ENCODE data around the gene KRTAP2-1. TPM values are rescaled to one million over a fixed set of nuclear protein-coding genes. Genes with fewer than 3 reads are reported as not detected.
"Not testable (repeated sequence)": the region's sequence is repeated elsewhere in the genome, so short reads cannot be mapped to it uniquely, and the experiment has no call there.

The KRTAP2-1 gene
- polyA plus RNA-seq, 4 donors = not detected

DNA sequence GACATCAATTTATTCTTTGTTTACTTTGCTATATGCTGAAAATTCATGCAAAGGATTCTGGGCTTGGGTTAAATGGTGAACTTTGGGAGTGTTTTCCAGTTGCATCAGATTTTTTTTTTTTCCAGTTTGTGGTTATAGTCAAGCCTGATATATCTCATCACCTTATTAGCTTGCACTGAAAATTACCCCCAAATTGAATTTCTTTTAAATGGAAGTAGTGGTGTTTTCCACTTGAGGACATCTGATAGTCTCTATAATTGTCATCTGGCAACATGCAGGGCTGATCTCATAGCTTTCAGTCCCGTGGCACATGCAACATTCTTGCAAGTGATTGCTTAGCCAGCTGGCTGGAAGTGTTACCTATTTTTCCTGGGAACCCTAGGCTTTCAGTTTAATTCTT is 33.5 kb downstream of the KRTAP2-1 start:
- no peak for DNase-seq (ENCODE audit: low read depth in 4 of 4, low spot score in 2 of 4)

- no peak for DNase-seq (ENCODE audit: low read depth in 4 of 4, low spot score in 2 of 4)
These were observed 33.9 kb downstream of the KRTAP2-1 start for GRCh38 chr17:41013181-41013580.

DNA sequence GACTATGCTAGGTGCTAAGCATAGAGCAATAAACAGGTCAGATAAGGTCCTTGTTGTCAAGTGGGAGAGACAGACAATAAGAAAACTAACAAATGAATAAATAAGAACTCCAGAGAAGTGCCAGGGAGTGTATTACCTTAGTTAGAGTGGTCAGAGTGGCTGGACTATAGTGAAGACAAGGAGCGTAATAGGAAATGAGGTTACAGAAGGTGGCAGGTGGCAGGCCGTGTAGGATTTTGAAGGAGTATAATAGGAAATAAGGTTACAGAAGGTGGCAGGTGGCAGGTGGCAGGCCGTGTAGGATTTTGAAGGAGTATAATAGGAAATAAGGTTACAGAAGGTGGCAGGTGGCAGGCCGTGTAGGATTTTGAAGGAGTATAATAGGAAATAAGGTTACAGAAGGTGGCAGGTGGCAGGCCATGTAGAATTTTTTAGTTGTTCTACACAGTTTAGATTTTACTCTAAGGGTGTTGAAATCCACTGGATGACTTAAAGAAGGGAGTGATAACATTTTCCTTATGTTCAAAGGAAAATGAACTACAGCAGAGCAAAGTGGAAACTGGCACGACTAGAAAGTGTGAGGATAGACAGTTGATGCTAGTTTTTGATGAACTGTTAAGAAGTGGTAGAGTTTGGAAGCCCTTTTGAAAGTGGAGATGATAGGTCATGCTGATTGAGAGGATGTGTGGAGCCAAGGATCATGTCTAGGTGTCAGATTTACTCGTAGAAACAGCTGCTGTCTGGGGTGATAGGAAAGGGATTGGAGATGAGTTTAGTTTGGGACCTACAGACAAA is 34.6 kb downstream of the KRTAP2-1 start:
- DNase-seq (ENCODE audit: low read depth in 4 of 4, low spot score in 2 of 4) = no peak

DNA sequence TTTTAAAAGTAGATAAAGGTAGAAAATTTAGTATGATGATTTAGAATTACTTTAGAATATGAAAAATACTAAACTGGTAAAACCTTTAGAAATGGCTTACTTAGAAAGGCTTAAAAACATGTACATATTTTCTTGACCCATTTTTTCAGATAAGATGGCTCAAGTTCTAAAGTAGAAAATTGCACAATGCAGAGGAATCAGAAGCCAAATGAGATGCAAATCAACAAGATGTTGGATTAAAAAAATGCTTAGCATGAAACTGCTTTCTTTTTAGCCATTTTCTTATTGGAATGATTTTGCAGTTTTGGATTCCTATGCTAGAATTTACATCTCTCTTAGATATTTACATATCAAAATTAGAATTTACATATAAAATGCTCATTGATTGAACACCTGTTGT is 36.7 kb downstream of the KRTAP2-1 start:
- no peak for DNase-seq (ENCODE audit: low read depth in 4 of 4, low spot score in 2 of 4)

DNA sequence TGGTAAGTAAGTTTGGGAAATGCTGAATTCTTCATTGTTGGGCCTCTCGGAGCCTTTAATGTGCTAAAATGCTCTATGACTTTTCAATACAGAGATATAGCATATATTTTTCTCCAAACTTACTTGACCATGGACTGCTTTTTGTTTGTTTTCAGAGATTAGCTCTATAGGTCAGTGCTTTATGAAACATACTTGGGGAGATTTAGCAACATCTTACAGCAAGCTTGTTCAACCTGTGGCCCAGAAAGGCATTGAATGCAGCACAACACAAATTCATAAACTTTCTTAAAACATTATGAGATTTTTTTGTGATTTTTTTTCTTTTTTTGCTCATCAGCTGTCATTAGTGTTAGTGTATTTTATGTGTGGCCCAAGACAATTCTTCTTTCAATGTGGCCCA is 37.2 kb downstream of the KRTAP2-1 start:
- no peak for DNase-seq (ENCODE audit: low read depth in 4 of 4, low spot score in 2 of 4)

- DNase-seq (ENCODE audit: low read depth in 4 of 4, low spot score in 2 of 4) = no peak
These were observed 37.8 kb downstream of the KRTAP2-1 start for GRCh38 chr17:41009301-41009760.

- no peak for DNase-seq (ENCODE audit: low read depth in 4 of 4, low spot score in 2 of 4)
These were observed 38.3 kb downstream of the KRTAP2-1 start, which contains the start of gene KRTAP3-1 for GRCh38 chr17:41008811-41009210. Gene KRTAP3-1, minus strand, starts transcription at chr17:41009128. Its CDS starts 54 bp downstream, at chr17:41009074.

- no peak for DNase-seq (ENCODE audit: low read depth in 4 of 4, low spot score in 2 of 4)
These were observed 42.7 kb downstream of the KRTAP2-1 start for GRCh38 chr17:41004397-41004796.

DNA sequence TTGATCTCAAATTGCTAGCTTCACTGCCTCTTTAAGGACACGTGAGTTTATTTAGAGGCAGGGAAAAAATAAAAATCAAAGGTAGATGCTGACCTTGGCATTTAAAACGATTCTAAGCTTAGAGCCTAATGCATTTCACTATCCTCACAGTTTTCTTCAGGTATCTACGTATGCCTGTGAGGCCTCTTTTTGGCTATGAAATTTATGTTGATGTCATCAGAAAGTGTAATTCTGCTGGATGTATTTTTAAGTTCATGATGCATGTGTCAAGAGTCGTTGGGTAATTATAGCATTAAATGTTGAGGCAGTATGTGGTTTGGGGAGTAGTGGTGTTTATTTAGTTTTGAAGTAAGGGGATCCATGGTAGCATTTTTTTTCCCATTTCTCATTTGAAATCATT is 43.2 kb downstream of the KRTAP2-1 start:
- no peak for DNase-seq (ENCODE audit: low read depth in 4 of 4, low spot score in 2 of 4)

DNA sequence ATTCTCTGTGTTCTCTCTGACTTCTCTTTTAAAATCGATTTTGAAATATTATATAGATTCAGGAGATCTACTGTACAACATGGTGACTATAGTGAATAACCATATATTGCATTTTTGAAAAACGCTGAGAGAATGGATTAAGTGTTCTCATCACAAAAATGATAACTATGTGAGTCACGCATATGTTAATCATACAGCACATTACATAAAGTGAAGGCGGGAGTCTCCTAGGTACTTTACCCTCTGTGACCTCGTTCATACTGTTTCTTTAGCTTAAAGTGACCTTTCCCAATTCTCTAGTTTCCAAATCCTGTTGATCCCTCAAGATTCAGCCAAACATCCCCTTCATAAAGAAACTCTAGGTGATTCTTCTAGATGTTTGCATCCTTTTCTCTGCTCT is 44.3 kb downstream of the KRTAP2-1 start:
- no peak for DNase-seq (ENCODE audit: low read depth in 4 of 4, low spot score in 2 of 4)

DNA sequence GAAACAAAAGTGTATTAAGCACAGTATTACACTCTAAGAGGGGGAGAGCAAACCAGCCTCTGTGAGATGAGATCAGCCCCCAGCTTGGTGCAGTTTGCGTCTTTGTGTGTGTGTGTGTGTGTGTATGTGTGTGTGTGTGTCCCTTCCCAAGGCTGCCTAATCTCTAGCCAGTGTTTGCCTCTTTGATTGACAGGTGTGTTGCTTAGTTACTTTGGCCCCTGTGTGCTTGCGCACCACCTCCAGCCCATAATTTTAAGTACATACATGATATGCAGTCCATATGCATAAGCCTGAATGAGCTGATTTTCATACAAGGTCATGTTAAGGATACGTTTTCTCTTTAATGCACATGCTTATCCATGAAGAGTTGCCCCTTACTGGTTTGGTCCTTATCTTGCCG is 45.3 kb downstream of the KRTAP2-1 start:
- no peak for DNase-seq (ENCODE audit: low read depth in 4 of 4, low spot score in 2 of 4)

DNA sequence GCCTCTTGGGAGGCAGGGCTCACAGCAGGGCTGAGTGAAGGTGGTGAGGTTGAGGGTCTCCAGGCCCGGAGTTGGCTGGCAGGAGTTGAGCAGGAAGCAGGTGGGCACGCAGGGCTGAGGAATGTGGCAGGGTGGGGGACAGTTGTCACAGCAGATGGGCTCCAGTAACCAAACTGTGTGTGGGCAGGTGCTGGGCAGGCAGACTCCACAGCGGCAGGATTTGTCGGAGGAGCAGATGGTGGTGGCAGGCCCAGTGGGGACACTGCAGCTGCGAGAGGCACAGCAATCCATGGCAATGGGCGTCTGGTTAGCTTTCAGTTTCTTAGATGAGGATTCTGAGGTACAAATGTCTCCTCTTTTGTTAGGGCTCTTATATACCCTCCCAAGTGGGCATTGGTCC is 47.6 kb downstream of the KRTAP2-1 start, which contains the start of gene KRTAP3-2:
Gene KRTAP3-2, minus strand, starts transcription at position 344 of the 400 bp plus-strand sequence. Its CDS starts 53 bp downstream, at position 291.
- DNase-seq (ENCODE audit: low read depth in 4 of 4, low spot score in 2 of 4) = not testable (repeated sequence)

GRCh38 chr17:40997361-40997760 is 49.8 kb downstream of the KRTAP2-1 start:
- DNase-seq (ENCODE audit: low read depth in 4 of 4, low spot score in 2 of 4) = no peak

- no peak for DNase-seq (ENCODE audit: low read depth in 4 of 4, low spot score in 2 of 4)
These were observed 50.3 kb downstream of the KRTAP2-1 start for GRCh38 chr17:40996829-40997228.

Other genes with a start within 250 kb of the KRTAP2-1 start
- gene KRT28, start 247.4 kb downstream of the KRTAP2-1 start, polyA plus RNA-seq (ENCODE audit: insufficient read length in 4 of 4) = not detected
- gene KRT10, start 224.7 kb downstream of the KRTAP2-1 start, polyA plus RNA-seq (ENCODE audit: insufficient read length in 4 of 4) = 10 to 100 TPM; 41.1 to 72.4 (median 42.9) TPM
- under 1 TPM in 1 of 4 donors, not detected in 3; 0.28 TPM for gene KRT12, start 180.1 kb downstream of the KRTAP2-1 start, polyA plus RNA-seq (ENCODE audit: insufficient read length in 4 of 4)
- under 1 TPM in 2 of 4 donors, not detected in 2; 0.20 to 0.24 TPM for gene KRT20, start 162.1 kb downstream of the KRTAP2-1 start, polyA plus RNA-seq (ENCODE audit: insufficient read length in 4 of 4)
- 1 to 10 TPM in 3 of 4 donors, under 1 TPM in 1; 0.57 to 2.3 (median 1.6) TPM for gene KRT23, start 109.7 kb downstream of the KRTAP2-1 start, polyA plus RNA-seq (ENCODE audit: insufficient read length in 4 of 4)
- gene KRT39, start 80.4 kb downstream of the KRTAP2-1 start, polyA plus RNA-seq (ENCODE audit: insufficient read length in 4 of 4) = under 1 TPM in 1 of 4 donors, not detected in 3; 0.09 TPM
- gene KRT40, start 63.0 kb downstream of the KRTAP2-1 start, polyA plus RNA-seq (ENCODE audit: insufficient read length in 4 of 4) = under 1 TPM in 1 of 4 donors, not detected in 3; 0.08 TPM
- gene KRTAP3-3, start 53.2 kb downstream of the KRTAP2-1 start, polyA plus RNA-seq (ENCODE audit: insufficient read length in 4 of 4) = not detected
- gene KRTAP3-2, start 47.4 kb downstream of the KRTAP2-1 start, polyA plus RNA-seq (ENCODE audit: insufficient read length in 4 of 4) = not detected
- not detected for gene KRTAP3-1, start 38.2 kb downstream of the KRTAP2-1 start, polyA plus RNA-seq (ENCODE audit: insufficient read length in 4 of 4)
- not detected for gene KRTAP1-5, start 20.1 kb downstream of the KRTAP2-1 start, polyA plus RNA-seq (ENCODE audit: insufficient read length in 4 of 4)
- not detected for gene KRTAP1-4, start 17.1 kb downstream of the KRTAP2-1 start, polyA plus RNA-seq (ENCODE audit: insufficient read length in 4 of 4)
- not detected for gene KRTAP1-3, start 12.4 kb downstream of the KRTAP2-1 start, polyA plus RNA-seq (ENCODE audit: insufficient read length in 4 of 4)
- gene KRTAP1-1, start 5.9 kb downstream of the KRTAP2-1 start, polyA plus RNA-seq (ENCODE audit: insufficient read length in 4 of 4) = not detected
- not detected for gene KRTAP2-2, start 7.9 kb upstream of the KRTAP2-1 start, polyA plus RNA-seq (ENCODE audit: insufficient read length in 4 of 4)
- gene KRTAP2-3, start 12.8 kb upstream of the KRTAP2-1 start, polyA plus RNA-seq (ENCODE audit: insufficient read length in 4 of 4) = not detected
- not detected for gene KRTAP2-4, start 18.6 kb upstream of the KRTAP2-1 start, polyA plus RNA-seq (ENCODE audit: insufficient read length in 4 of 4)
- not detected for gene KRTAP4-7, start 36.8 kb upstream of the KRTAP2-1 start, polyA plus RNA-seq (ENCODE audit: insufficient read length in 4 of 4)
- gene KRTAP4-8, start 50.8 kb upstream of the KRTAP2-1 start, polyA plus RNA-seq (ENCODE audit: insufficient read length in 4 of 4) = not detected
- not detected for gene KRTAP4-16, start 54.9 kb upstream of the KRTAP2-1 start, polyA plus RNA-seq (ENCODE audit: insufficient read length in 4 of 4)
- not detected for gene KRTAP4-9, start 58.1 kb upstream of the KRTAP2-1 start, polyA plus RNA-seq (ENCODE audit: insufficient read length in 4 of 4)
- gene KRTAP4-11, start 71.1 kb upstream of the KRTAP2-1 start, polyA plus RNA-seq (ENCODE audit: insufficient read length in 4 of 4) = not detected
- gene KRTAP4-12, start 76.9 kb upstream of the KRTAP2-1 start, polyA plus RNA-seq (ENCODE audit: insufficient read length in 4 of 4) = not detected
- not detected for gene KRTAP4-6, start 93.2 kb upstream of the KRTAP2-1 start, polyA plus RNA-seq (ENCODE audit: insufficient read length in 4 of 4)
- gene KRTAP4-5, start 102.5 kb upstream of the KRTAP2-1 start, polyA plus RNA-seq (ENCODE audit: insufficient read length in 4 of 4) = not detected
- gene KRTAP4-4, start 113.4 kb upstream of the KRTAP2-1 start, polyA plus RNA-seq (ENCODE audit: insufficient read length in 4 of 4) = not detected
- gene KRTAP4-3, start 120.9 kb upstream of the KRTAP2-1 start, polyA plus RNA-seq (ENCODE audit: insufficient read length in 4 of 4) = not detected
- not detected for gene KRTAP4-2, start 130.9 kb upstream of the KRTAP2-1 start, polyA plus RNA-seq (ENCODE audit: insufficient read length in 4 of 4)
- not detected for gene KRTAP4-1, start 137.6 kb upstream of the KRTAP2-1 start, polyA plus RNA-seq (ENCODE audit: insufficient read length in 4 of 4)
- not detected for gene KRTAP9-1, start 142.6 kb upstream of the KRTAP2-1 start, polyA plus RNA-seq (ENCODE audit: insufficient read length in 4 of 4)
- gene KRTAP9-2, start 179.3 kb upstream of the KRTAP2-1 start, polyA plus RNA-seq (ENCODE audit: insufficient read length in 4 of 4) = not detected
- gene KRTAP9-3, start 185.1 kb upstream of the KRTAP2-1 start, polyA plus RNA-seq (ENCODE audit: insufficient read length in 4 of 4) = not detected
- not detected for gene KRTAP9-8, start 190.7 kb upstream of the KRTAP2-1 start, polyA plus RNA-seq (ENCODE audit: insufficient read length in 4 of 4)
- gene KRTAP9-4, start 202.4 kb upstream of the KRTAP2-1 start, polyA plus RNA-seq (ENCODE audit: insufficient read length in 4 of 4) = not detected
- gene KRTAP9-9, start 208.1 kb upstream of the KRTAP2-1 start, polyA plus RNA-seq (ENCODE audit: insufficient read length in 4 of 4) = not detected
- gene KRTAP9-6, start 218.1 kb upstream of the KRTAP2-1 start, polyA plus RNA-seq (ENCODE audit: insufficient read length in 4 of 4) = under 1 TPM in 3 of 4 donors, not detected in 1; 0.09 to 0.14 (median 0.10) TPM
- gene KRTAP9-7, start 228.4 kb upstream of the KRTAP2-1 start, polyA plus RNA-seq (ENCODE audit: insufficient read length in 4 of 4) = not detected